Peyer's patch (tissue), 4 donors: Measurements from ENCODE around the gene TNFRSF19.

Experiments
- POLR2A ChIP-seq, 2 donors: fragments of 450-650 bp; IDR thresholded peaks; one replicate each; pipeline ENCODE4 v1.5.1; 2017; ENCODE audit warnings: antibody characterized with exemption in 2 of 2, mild to moderate bottlenecking in 2 of 2, moderate library complexity in 2 of 2
- TF ChIP-seq, protein P1 (sequence below), 6 experiments: fragments of 450-650 bp in 4 of 6; fragments of 200-600 bp in 2 of 6; sonication (generic) in 1 of 6; IDR thresholded peaks; one replicate each; pipeline ENCODE4 v1.5.1; 2017 to 2019; ENCODE audit warnings: antibody characterized with exemption in 6 of 6, mild to moderate bottlenecking in 3 of 6, moderate library complexity in 1 of 6

DNA sequence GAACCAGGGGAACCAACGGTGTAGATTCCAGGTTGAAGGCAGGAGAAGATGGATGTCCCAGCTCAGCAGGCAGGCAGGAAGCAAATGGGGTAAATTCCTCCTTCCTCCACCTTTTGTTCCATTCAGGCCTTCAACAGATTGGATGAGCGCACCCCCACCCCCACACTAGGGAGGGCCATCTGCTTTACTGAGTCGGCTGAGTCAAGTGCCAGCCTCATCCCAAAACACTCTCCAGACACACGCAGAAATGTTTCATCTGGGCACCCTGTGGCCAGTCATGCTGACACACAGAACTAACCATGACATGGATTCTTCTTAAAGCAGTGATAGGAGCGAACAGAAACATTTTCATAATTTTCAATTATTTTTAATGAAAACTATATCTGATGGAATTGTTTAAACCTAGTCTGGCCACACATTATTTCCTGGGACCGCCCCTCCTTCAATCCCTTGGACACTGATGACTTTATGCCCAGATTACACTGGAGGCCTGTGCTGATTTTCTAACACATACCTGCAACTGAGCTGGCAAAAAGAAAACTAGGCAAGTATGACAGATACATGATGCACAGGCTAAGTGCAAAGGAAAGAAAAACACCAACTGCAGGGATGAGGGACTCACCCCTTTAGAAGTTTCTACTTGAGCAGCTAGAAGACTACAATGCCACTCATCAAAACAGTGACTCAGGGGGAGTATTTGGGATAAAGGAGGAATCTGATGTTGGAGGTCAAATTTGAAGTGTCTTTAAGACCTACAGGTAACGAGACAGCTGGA is 154.2 kb downstream of the TNFRSF19 start:
- no peak for TF ChIP-seq POLR2A (IDR thresholded peaks at IDR 0.05)
- TF ChIP-seq, protein P1, sequence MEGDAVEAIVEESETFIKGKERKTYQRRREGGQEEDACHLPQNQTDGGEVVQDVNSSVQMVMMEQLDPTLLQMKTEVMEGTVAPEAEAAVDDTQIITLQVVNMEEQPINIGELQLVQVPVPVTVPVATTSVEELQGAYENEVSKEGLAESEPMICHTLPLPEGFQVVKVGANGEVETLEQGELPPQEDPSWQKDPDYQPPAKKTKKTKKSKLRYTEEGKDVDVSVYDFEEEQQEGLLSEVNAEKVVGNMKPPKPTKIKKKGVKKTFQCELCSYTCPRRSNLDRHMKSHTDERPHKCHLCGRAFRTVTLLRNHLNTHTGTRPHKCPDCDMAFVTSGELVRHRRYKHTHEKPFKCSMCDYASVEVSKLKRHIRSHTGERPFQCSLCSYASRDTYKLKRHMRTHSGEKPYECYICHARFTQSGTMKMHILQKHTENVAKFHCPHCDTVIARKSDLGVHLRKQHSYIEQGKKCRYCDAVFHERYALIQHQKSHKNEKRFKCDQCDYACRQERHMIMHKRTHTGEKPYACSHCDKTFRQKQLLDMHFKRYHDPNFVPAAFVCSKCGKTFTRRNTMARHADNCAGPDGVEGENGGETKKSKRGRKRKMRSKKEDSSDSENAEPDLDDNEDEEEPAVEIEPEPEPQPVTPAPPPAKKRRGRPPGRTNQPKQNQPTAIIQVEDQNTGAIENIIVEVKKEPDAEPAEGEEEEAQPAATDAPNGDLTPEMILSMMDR (IDR thresholded peaks at IDR 0.05), result no peak
